DMS 273 (cell line): Measurements from ENCODE around the gene FGD4.

ENCODE experiments used
- DNase-seq: peaks from one replicate; lab custom pipeline; 2025; ENCODE audit not compliant: unreplicated experiment; lab: John Stamatoyannopoulos, UW

Gene FGD4

DNA sequence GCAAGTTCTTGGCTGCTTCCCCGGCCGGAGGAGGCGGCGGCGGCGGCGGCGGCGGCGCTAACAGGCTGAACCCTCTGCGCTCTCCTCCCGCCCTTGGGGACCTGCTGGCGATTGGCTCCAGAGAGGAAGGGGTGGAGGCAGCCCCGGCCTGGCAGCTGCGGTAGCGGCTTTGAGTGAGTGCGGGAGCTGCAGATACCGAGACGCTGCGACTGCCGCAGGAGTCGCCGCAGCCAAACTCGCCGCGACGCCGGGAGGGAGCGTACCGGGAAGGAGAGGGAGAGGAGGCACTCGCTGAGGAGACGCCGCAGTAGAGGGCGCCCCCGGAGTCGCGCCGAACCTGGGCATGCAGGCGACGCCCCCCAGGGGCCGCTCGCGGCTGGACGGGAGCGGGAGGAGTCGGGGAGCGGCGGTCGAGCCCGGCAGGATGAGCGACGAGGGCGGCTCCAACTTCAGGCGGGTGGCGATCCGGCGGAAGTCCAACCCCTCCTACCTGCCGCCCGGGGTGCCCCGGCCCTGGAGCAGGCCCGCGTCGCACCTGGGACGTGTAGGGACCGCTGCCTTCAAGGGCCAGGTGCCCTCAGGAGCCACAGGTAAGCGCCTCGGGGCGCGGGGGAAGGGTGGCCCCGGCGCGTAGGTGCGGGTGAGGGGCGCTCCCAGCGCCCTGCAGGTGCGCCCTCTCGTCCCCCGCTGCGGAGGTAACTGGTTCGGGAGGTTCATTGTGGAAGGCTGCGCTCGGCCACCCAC, at the start of gene FGD4:
FGD4 (plus strand) TSS at position 189 of the 744 bp plus-strand sequence.
- peak; percentile 90 for DNase-seq

DNA sequence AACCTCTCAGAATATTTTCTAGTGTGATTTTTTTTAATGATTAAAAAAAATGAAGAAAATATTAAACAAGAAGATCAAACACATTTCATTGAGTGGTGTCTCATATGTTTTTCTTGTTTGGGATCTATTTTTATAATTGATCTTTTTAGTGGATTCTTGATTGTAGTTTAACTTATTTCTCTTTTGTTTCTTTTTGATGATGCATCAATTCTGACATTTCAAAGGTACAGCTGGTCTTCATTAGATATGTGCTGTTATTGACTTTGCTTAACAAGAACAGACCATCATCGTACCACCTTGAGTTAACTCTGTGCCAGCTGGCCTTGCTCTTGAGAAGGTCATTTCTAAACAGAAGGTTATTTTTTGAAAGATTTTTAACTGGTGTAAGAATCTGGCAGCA, 45.8 kb upstream of the FGD4 start:
- no peak for DNase-seq

DNA sequence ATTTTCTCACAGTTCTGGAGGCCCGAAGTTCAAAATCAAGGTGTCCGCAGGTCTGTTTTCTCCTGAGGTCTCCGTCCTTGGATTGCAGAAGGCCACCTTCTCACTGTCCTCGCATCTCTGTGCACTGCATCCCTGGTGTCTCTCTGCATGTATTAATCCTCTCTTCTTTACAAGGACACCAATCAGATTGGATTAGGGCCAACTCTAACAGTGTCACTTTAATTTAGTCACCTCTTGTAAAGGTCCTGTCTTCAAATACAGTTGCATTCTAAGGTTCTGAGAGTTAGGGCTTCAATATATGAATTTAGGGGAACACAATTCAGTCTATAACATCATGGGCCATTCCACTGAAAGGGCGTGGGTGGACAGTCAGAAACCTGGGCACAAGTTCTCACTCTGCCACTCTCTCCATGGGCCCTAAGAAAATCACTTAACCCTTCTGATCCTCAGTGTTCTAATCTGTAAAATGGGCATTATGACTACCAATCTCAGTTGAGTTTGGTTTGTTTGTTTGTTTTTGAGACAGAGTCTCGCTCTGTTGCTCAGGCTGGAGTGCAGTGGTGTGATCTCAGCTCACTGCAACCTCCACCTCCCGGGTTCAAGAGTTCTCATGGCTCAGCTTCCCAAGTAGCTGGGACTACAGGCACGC, 41.6 kb upstream of the FGD4 start:
- no peak for DNase-seq

DNA sequence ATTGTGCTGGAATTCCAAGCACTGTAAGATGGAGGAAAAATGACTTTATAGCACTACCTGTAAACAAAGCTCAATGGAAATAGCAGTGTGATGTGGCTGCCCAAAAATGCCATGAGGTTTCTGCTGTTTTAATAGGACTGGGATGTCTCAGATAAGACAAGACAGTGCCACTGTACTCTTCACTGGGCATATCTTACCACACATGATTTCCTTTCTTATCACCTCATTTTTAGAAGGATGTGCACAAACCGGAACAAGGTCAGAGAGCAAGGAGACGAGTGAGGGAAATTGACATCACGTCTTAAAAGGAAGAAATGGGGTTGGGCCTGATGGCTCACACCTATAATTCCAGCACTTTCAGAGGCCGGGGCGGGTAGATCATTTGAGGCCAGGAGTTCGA, 38.4 kb upstream of the FGD4 start:
- no peak for DNase-seq

- no peak for DNase-seq
Observed at GRCh38 chr12:32362892-32363291, 36.5 kb upstream of the FGD4 start.

GRCh38 chr12:32365473-32366064, 33.8 kb upstream of the FGD4 start:
- DNase-seq: peak; percentile 63

GRCh38 chr12:32366714-32367113, 32.6 kb upstream of the FGD4 start:
- no peak for DNase-seq

GRCh38 chr12:32367381-32367780, 32.0 kb upstream of the FGD4 start:
- DNase-seq: no peak

GRCh38 chr12:32369202-32369601, 30.2 kb upstream of the FGD4 start:
- DNase-seq: peak; percentile 7

DNA sequence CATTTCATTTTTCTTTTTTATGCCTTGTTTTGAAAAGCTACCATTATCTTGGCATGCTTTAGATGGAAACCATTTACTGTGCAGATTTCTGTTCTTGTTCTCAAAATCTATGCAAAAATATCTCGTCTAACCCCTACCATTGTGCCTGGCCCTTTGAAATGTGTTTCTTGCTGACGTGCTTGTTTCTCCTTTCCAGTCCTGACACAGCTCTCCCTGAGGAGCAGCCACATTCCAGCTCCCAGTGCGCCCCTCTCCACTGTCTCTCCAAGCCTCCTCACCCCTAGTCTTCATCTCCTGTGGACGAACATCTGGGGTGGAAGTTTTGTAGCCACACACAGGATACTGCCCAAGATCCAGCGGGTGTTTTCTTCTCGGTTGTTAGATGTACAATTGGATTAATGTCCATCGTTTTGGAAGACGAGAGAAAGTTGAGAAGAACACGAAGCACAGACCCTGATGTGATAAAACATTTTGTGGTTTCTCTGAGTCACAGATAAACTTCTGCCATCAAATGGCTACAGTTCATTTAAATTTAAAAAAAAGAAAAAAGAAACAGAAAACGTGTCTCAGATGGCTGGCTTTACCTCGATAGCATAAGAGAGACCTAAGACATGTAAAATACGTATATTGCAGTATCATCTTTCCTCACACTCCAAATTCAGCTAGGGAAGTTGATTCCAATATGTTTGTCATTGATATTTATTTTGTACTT, 21.9 kb upstream of the FGD4 start:
- no peak for DNase-seq

DNA sequence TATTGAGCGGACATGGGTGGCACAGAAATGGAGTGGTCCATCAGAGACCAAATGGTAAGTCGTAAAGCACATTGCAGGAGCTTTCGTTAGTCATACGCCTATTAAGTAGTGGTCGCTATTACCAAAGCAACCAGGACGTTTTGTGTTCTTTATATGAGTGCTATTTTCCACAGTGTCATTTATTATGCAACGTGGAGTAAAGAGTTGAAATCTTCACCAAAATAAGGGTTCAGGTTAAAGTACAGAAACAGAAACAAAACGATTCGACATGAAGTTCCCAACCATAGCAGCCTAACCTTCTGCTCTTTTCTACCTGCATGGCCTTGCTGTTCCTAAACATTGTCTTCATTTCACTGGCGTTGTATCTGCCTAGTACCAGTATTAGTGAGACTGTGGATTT, 20.1 kb upstream of the FGD4 start:
- no peak for DNase-seq

- no peak for DNase-seq
Observed at GRCh38 chr12:32379667-32380066, 19.7 kb upstream of the FGD4 start.

DNA sequence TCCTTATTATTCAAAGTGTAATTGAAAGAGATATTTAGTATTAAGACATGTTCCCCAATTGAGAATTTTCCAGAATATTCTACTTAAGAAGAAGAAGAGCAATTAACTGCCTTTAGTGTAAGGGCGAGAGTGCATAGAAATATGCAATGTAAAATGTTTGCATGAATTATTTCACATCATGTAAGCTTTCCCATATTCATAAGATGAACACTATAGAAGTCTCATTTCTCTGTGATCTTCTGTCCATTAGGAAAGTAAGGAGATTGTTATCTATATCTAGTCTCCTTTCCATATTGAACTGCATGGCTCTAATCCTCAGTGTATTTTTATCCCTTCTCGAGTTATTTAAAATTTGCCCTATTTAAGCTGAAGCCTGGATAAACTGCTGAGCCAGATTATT, 17.1 kb upstream of the FGD4 start:
- no peak for DNase-seq

- DNase-seq: no peak
Observed at GRCh38 chr12:32390572-32391219, 8.7 kb upstream of the FGD4 start.

DNA sequence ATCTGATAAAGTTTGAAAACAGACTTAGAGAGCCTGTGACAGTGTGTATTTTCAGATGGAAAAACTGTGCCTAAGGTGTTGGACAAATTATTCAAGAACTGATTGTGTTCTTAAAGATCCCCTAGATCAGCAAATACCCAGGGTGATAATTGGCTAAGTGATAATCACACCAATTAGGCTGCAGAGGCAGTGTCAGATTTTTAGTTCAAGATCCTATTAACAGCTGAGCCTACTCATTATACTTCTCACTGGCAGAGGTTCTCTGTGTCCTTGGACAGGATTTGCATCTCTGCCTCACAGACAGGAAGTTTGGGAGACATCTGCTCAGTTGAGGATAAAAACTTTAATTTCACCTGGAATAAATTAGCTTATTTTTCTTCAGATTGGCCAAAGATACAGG, 4.3 kb upstream of the FGD4 start:
- DNase-seq: peak; percentile 14

GRCh38 chr12:32397696-32398095, 1.7 kb upstream of the FGD4 start:
- peak; percentile 16 for DNase-seq

DNA sequence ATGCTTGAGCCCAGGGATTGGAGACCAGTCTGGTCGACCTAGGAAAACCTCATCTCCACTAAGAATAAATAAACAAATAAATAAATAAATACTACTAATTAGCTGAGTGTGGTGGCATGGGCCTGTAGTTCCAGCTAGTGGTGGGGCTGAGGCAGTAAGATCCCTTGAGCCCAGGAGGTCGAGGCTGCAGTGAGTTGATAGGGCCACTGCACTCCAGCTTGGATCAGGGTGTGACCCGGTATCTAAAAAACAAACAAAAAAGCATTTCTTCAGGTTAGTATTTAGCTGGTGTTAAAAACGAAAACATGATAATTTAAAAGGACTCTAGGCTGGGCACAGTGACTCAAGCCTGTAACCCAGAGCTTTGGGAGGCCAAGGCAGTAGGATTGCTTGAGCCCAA, 1.2 kb upstream of the FGD4 start:
- DNase-seq: no peak

GRCh38 chr12:32398816-32399369, 465 bp upstream of the FGD4 start:
- peak; percentile 28 for DNase-seq

DNA sequence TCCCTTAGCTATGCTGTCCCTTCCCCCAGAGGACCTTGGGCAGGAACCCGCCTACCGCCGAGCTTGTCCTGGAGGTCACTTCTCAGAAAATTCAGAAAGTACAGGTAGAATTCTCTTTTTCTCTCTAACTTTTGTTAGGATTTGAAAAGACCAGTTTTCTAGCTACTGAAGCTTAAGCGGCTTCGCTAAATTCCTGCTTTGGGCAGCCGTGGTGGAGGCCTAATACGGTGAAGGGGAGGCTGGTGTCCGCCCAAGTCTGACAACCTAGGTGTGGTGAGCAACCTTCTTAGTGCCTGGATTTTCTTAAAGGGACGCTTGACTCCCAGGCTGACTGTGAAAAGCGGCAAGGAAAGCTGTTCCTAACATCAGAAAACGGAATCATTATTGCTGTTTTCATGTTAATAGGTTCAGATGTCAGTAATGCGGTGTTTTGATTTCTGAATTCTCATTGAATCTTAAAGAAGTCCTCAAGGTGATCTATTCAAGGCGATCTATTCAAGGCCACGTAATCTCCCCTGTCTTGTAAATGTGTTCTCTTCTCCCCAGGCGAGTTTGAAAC, 835 bp downstream of the FGD4 start:
- DNase-seq: no peak

DNA sequence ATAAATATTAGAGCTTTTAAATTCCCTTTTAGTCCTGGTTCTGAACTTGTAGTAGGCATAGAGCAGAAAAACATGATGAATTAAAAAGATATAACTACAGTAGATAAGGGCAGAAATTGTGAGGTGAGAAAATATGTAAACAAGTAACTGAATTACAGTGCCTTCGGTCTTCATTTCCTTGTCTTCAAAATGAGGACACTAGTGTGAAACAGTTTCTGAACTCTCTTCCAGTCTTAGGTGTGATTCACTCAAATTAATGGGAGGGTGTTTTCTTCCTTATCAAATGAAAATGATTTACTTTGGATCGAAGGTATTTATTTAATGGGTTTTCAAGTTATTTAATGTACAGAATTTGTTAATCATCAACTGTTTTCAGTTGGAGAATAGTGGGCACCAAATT, 1.5 kb downstream of the FGD4 start:
- DNase-seq: no peak

- no peak for DNase-seq
Observed at GRCh38 chr12:32402170-32402569, 2.8 kb downstream of the FGD4 start.
